ENCODE data around the gene KCNK3. TPM values are rescaled to one million over a fixed set of nuclear protein-coding genes. Genes with fewer than 3 reads are reported as not detected.

KCNK3 gene
- total and polyA plus RNA-seq, 2 experiments from 2014 or later, result 2.9 to 3.1 TPM

GRCh38 chr2:26716340-26716739, 23.8 kb downstream of the KCNK3 start:
- Histone ChIP-seq H3K27ac (no peak overlapping the region), H3K36me3 (no peaks in the 10 kb centered on the region), H3K4me3 (no peak overlapping the region), H3K27me3 (no peaks in the 10 kb centered on the region), H3K9me3 (ENCODE audit: low read depth) (no peaks in the 10 kb centered on the region), H3K4me1 (ENCODE audit: low read depth) (peaks cover 22% of the 10 kb centered on the region)
- no peak for DNase-seq (ENCODE audit: low read depth in 1 of 2, low spot score in 1 of 2)
- no peak for TF ChIP-seq CTCF (IDR thresholded peaks at IDR 0.05; ENCODE audit: low read depth, low read length)

GRCh38 chr2:26716769-26717168, 24.2 kb downstream of the KCNK3 start:
- Histone ChIP-seq H3K36me3 (no peaks in the 10 kb centered on the region), H3K9me3 (ENCODE audit: low read depth) (no peaks in the 10 kb centered on the region), H3K4me1 (ENCODE audit: low read depth) (peaks cover 18% of the 10 kb centered on the region), H3K27ac (no peak overlapping the region), H3K27me3 (no peaks in the 10 kb centered on the region), H3K4me3 (no peak overlapping the region)
- no peak for DNase-seq (ENCODE audit: low read depth in 1 of 2, low spot score in 1 of 2)
- TF ChIP-seq CTCF (IDR thresholded peaks at IDR 0.05; ENCODE audit: low read depth, low read length), result no peak

GRCh38 chr2:26717362-26717761, 24.8 kb downstream of the KCNK3 start:
- no peak for DNase-seq (ENCODE audit: low read depth in 1 of 2, low spot score in 1 of 2)
- Histone ChIP-seq H3K4me3 (no peak overlapping the region), H3K36me3 (no peaks in the 10 kb centered on the region), H3K27me3 (no peaks in the 10 kb centered on the region), H3K4me1 (ENCODE audit: low read depth) (peaks cover 12% of the 10 kb centered on the region), H3K27ac (no peak overlapping the region), H3K9me3 (ENCODE audit: low read depth) (no peaks in the 10 kb centered on the region)
- TF ChIP-seq CTCF (IDR thresholded peaks at IDR 0.05; ENCODE audit: low read depth, low read length), result no peak

GRCh38 chr2:26718949-26719686, 26.6 kb downstream of the KCNK3 start:
- H3K4me1 ChIP-seq (ENCODE audit: low read depth), result peaks cover 11% of the 10 kb centered on the region
- no peak overlapping the region for H3K27ac ChIP-seq
- H3K27me3 ChIP-seq, result no peaks in the 10 kb centered on the region
- TF ChIP-seq CTCF (IDR thresholded peaks at IDR 0.05; ENCODE audit: low read depth, low read length), result no peak
- no peaks in the 10 kb centered on the region for H3K9me3 ChIP-seq (ENCODE audit: low read depth)
- no peak for DNase-seq (ENCODE audit: low read depth in 1 of 2, low spot score in 1 of 2)
- no peak overlapping the region for H3K4me3 ChIP-seq
- no peaks in the 10 kb centered on the region for H3K36me3 ChIP-seq

GRCh38 chr2:26720322-26721114, 28.0 kb downstream of the KCNK3 start:
- no peaks in the 10 kb centered on the region for H3K27me3 ChIP-seq
- no peak for TF ChIP-seq CTCF (IDR thresholded peaks at IDR 0.05; ENCODE audit: low read depth, low read length)
- peak overlapping the region; percentile 49 for H3K27ac ChIP-seq
- H3K9me3 ChIP-seq (ENCODE audit: low read depth), result no peaks in the 10 kb centered on the region
- peak; percentile 83 to 97 for DNase-seq (ENCODE audit: low read depth in 1 of 2, low spot score in 1 of 2)
- H3K4me3 ChIP-seq, result no peak overlapping the region
- no peaks in the 10 kb centered on the region for H3K36me3 ChIP-seq
- peaks cover 11% of the 10 kb centered on the region for H3K4me1 ChIP-seq (ENCODE audit: low read depth)
